Activated T-helper 17 cell treated with anti-CD3 and anti-CD28 coated beads, Interleukin-2, amount 50 U/mL, for 72 hours (primary cell): ENCODE results near the gene RCAN2. TPM values are rescaled to one million over a fixed set of nuclear protein-coding genes. Genes with fewer than 3 reads are reported as not detected.
"Not testable (repeated sequence)": the region's sequence is repeated elsewhere in the genome, so short reads cannot be mapped to it uniquely, and the experiment has no call there.

ENCODE experiments used
- ATAC-seq: fragments of 150-1000 bp; cut with Tn5 transposase; replicated peaks from 2 replicates; pipeline ENCODE4 v1.10.0; 2021; ENCODE audit warnings: mild to moderate bottlenecking, moderate library complexity
- H3K27ac Mint-ChIP-seq: one replicate; pipeline ENCODE4 v1.8.0; 2022; ENCODE audit warnings: mixed read lengths
- H3K27me3 Mint-ChIP-seq: one replicate; pipeline ENCODE4 v1.8.0; 2022; ENCODE audit warnings: mixed read lengths
- H3K36me3 Mint-ChIP-seq: one replicate; pipeline ENCODE4 v1.8.0; 2022; ENCODE audit warnings: low read depth, mild to moderate bottlenecking, mixed read lengths
- H3K4me1 Mint-ChIP-seq: one replicate; pipeline ENCODE4 v1.8.0; 2022; ENCODE audit warnings: mixed read lengths
- H3K4me3 Mint-ChIP-seq: one replicate; pipeline ENCODE4 v1.8.0; 2022; ENCODE audit warnings: mild to moderate bottlenecking, mixed read lengths
- H3K9me3 Mint-ChIP-seq: one replicate; pipeline ENCODE4 v1.8.0; 2022; ENCODE audit warnings: mixed read lengths
- total RNA-seq, 2 donors: library from RNA; stranded (reverse); gene quantifications; one replicate each; pipeline ENCODE4 v1.2.3, GENCODE V29; 2022

RCAN2 gene
- total RNA-seq, 2 donors from 2014 or later: 0.95 to 10.6 TPM

GRCh38 chr6:46437671-46438221 lies 53.5 kb downstream of the RCAN2 start:
- peaks cover 13% of the 10 kb centered on the region for H3K27me3 Mint-ChIP-seq
- H3K36me3 Mint-ChIP-seq: no peaks in the 10 kb centered on the region
- H3K9me3 Mint-ChIP-seq: no peaks in the 10 kb centered on the region
- H3K4me3 Mint-ChIP-seq: no peak overlapping the region
- ATAC-seq: no peak
- no peaks in the 10 kb centered on the region for H3K4me1 Mint-ChIP-seq
- H3K27ac Mint-ChIP-seq: no peak overlapping the region

GRCh38 chr6:46422619-46423018 lies 68.6 kb downstream of the RCAN2 start:
- Mint-ChIP-seq H3K4me3 (no peak overlapping the region), H3K4me1 (no peaks in the 10 kb centered on the region), H3K27ac (no peak overlapping the region), H3K27me3 (peaks cover 24% of the 10 kb centered on the region), H3K9me3 (no peaks in the 10 kb centered on the region), H3K36me3 (no peaks in the 10 kb centered on the region)
- no peak for ATAC-seq

- Mint-ChIP-seq H3K4me1 (no peaks in the 10 kb centered on the region), H3K36me3 (no peaks in the 10 kb centered on the region), H3K27ac (no peak overlapping the region), H3K9me3 (no peaks in the 10 kb centered on the region), H3K4me3 (no peak overlapping the region), H3K27me3 (peaks cover 24% of the 10 kb centered on the region)
- ATAC-seq: no peak
Measured at GRCh38 chr6:46421939-46422338, 69.3 kb downstream of the RCAN2 start.

- Mint-ChIP-seq H3K36me3 (no peaks in the 10 kb centered on the region), H3K4me3 (no peak overlapping the region), H3K27me3 (peaks cover 20% of the 10 kb centered on the region), H3K4me1 (no peaks in the 10 kb centered on the region), H3K27ac (no peak overlapping the region), H3K9me3 (no peaks in the 10 kb centered on the region)
- ATAC-seq: no peak
Measured at GRCh38 chr6:46420921-46421638, 70.2 kb downstream of the RCAN2 start.

GRCh38 chr6:46419576-46420002 lies 71.7 kb downstream of the RCAN2 start:
- Mint-ChIP-seq H3K9me3 (no peaks in the 10 kb centered on the region), H3K36me3 (no peaks in the 10 kb centered on the region), H3K27ac (no peak overlapping the region), H3K4me1 (no peaks in the 10 kb centered on the region), H3K27me3 (peaks cover 23% of the 10 kb centered on the region), H3K4me3 (no peak overlapping the region)
- no peak for ATAC-seq

GRCh38 chr6:46414398-46414797 lies 76.9 kb downstream of the RCAN2 start:
- Mint-ChIP-seq H3K27me3 (peaks cover 5% of the 10 kb centered on the region), H3K36me3 (no peaks in the 10 kb centered on the region), H3K4me3 (no peak overlapping the region), H3K4me1 (no peaks in the 10 kb centered on the region), H3K9me3 (no peaks in the 10 kb centered on the region), H3K27ac (no peak overlapping the region)
- ATAC-seq: no peak

GRCh38 chr6:46412662-46413061 lies 78.6 kb downstream of the RCAN2 start:
- no peaks in the 10 kb centered on the region for H3K9me3 Mint-ChIP-seq
- H3K4me1 Mint-ChIP-seq: no peaks in the 10 kb centered on the region
- peaks cover 3% of the 10 kb centered on the region for H3K27me3 Mint-ChIP-seq
- ATAC-seq: no peak
- H3K27ac Mint-ChIP-seq: no peak overlapping the region
- H3K4me3 Mint-ChIP-seq: no peak overlapping the region
- no peaks in the 10 kb centered on the region for H3K36me3 Mint-ChIP-seq

- H3K36me3 Mint-ChIP-seq: no peaks in the 10 kb centered on the region
- ATAC-seq: no peak
- no peaks in the 10 kb centered on the region for H3K9me3 Mint-ChIP-seq
- H3K27me3 Mint-ChIP-seq: peaks cover 3% of the 10 kb centered on the region
- no peaks in the 10 kb centered on the region for H3K4me1 Mint-ChIP-seq
- no peak overlapping the region for H3K27ac Mint-ChIP-seq
- no peak overlapping the region for H3K4me3 Mint-ChIP-seq
Measured at GRCh38 chr6:46411456-46412197, 79.6 kb downstream of the RCAN2 start.

- H3K27ac Mint-ChIP-seq: no peak overlapping the region
- no peaks in the 10 kb centered on the region for H3K36me3 Mint-ChIP-seq
- ATAC-seq: no peak
- H3K27me3 Mint-ChIP-seq: peaks cover 3% of the 10 kb centered on the region
- no peaks in the 10 kb centered on the region for H3K4me1 Mint-ChIP-seq
- no peaks in the 10 kb centered on the region for H3K9me3 Mint-ChIP-seq
- H3K4me3 Mint-ChIP-seq: no peak overlapping the region
Measured at GRCh38 chr6:46410334-46410953, 80.8 kb downstream of the RCAN2 start.

- no peaks in the 10 kb centered on the region for H3K9me3 Mint-ChIP-seq
- no peak overlapping the region for H3K27ac Mint-ChIP-seq
- H3K4me3 Mint-ChIP-seq: no peak overlapping the region
- H3K4me1 Mint-ChIP-seq: no peaks in the 10 kb centered on the region
- no peak for ATAC-seq
- no peaks in the 10 kb centered on the region for H3K27me3 Mint-ChIP-seq
- H3K36me3 Mint-ChIP-seq: no peaks in the 10 kb centered on the region
Measured at GRCh38 chr6:46407776-46408530, 83.3 kb downstream of the RCAN2 start.

GRCh38 chr6:46407246-46407645 lies 84.0 kb downstream of the RCAN2 start:
- H3K36me3 Mint-ChIP-seq: no peaks in the 10 kb centered on the region
- H3K4me3 Mint-ChIP-seq: no peak overlapping the region
- no peaks in the 10 kb centered on the region for H3K4me1 Mint-ChIP-seq
- H3K27ac Mint-ChIP-seq: no peak overlapping the region
- H3K27me3 Mint-ChIP-seq: no peaks in the 10 kb centered on the region
- no peak for ATAC-seq
- no peaks in the 10 kb centered on the region for H3K9me3 Mint-ChIP-seq

GRCh38 chr6:46405620-46406180 lies 85.5 kb downstream of the RCAN2 start:
- H3K27ac Mint-ChIP-seq, ATAC-seq, H3K9me3 Mint-ChIP-seq, H3K4me1 Mint-ChIP-seq, H3K27me3 Mint-ChIP-seq, H3K36me3 Mint-ChIP-seq, H3K4me3 Mint-ChIP-seq: not testable (repeated sequence)

- ATAC-seq: no peak
- no peaks in the 10 kb centered on the region for H3K9me3 Mint-ChIP-seq
- no peak overlapping the region for H3K27ac Mint-ChIP-seq
- H3K4me1 Mint-ChIP-seq: no peaks in the 10 kb centered on the region
- no peaks in the 10 kb centered on the region for H3K36me3 Mint-ChIP-seq
- H3K4me3 Mint-ChIP-seq: no peak overlapping the region
- H3K27me3 Mint-ChIP-seq: peaks cover 12% of the 10 kb centered on the region
Measured at GRCh38 chr6:46400898-46401297, 90.4 kb downstream of the RCAN2 start.

- H3K9me3 Mint-ChIP-seq: no peaks in the 10 kb centered on the region
- no peak overlapping the region for H3K4me3 Mint-ChIP-seq
- H3K27me3 Mint-ChIP-seq: peaks cover 27% of the 10 kb centered on the region
- H3K36me3 Mint-ChIP-seq: no peaks in the 10 kb centered on the region
- no peak overlapping the region for H3K27ac Mint-ChIP-seq
- no peaks in the 10 kb centered on the region for H3K4me1 Mint-ChIP-seq
- no peak for ATAC-seq
Measured at GRCh38 chr6:46395530-46395929, 95.7 kb downstream of the RCAN2 start.
